ENCODE measurements around the gene BTG4.

- TF ChIP-seq POLR2A (IDR thresholded peaks at IDR 0.05) (no peak), CTCF (IDR thresholded peaks at IDR 0.05) (no peak)
Observed at GRCh38 chr11:111535281-111535680, 23.1 kb upstream of the BTG4 start.

Data from upper lobe of left lung (tissue), 4 donors.